Right lung (tissue), 5 donors: ENCODE data around the gene KCTD17. TPM values are rescaled to one million over a fixed set of nuclear protein-coding genes. Genes with fewer than 3 reads are reported as not detected.

Experiments used
- DNase-seq, 2 donors: peaks; one replicate each; pipeline ENCODE4 v3.0.0-alpha.2; 2013
- polyA plus RNA-seq, 5 donors: library from polyadenylated mRNA; unstranded; fragments of 120-200 nt; gene quantifications; one replicate each; pipeline versions ENCODE4 v1.2.1 to v1.2.3, GENCODE V29; 2013; ENCODE audit warnings: inconsistent platforms in 1 of 5, low replicate concordance in 1 of 5; ENCODE audit not compliant: insufficient read length in 5 of 5, insufficient read depth in 1 of 5

Gene KCTD17
- polyA plus RNA-seq, 5 donors, result 24.5 to 38.0 (median 27.3) TPM

- DNase-seq, result no peak
Observed at GRCh38 chr22:37036655-37037377, 14.7 kb upstream of the KCTD17 start.

- no peak for DNase-seq
Observed at GRCh38 chr22:37037669-37038068, 13.9 kb upstream of the KCTD17 start.

- no peak for DNase-seq
Observed at GRCh38 chr22:37039466-37039865, 12.1 kb upstream of the KCTD17 start.

GRCh38 chr22:37043209-37043827 lies 8.2 kb upstream of the KCTD17 start:
- no peak for DNase-seq

GRCh38 chr22:37043828-37044538 lies 7.6 kb upstream of the KCTD17 start:
- no peak for DNase-seq

- DNase-seq, result no peak
Observed at GRCh38 chr22:37044634-37045625, 6.6 kb upstream of the KCTD17 start.

- DNase-seq, result no peak
Observed at GRCh38 chr22:37045958-37046357, 5.6 kb upstream of the KCTD17 start.

GRCh38 chr22:37046589-37046988 lies 5.0 kb upstream of the KCTD17 start:
- DNase-seq, result no peak

GRCh38 chr22:37047006-37047405 lies 4.5 kb upstream of the KCTD17 start:
- no peak for DNase-seq

- DNase-seq, result no peak
Observed at GRCh38 chr22:37048133-37048532, 3.4 kb upstream of the KCTD17 start.

- no peak for DNase-seq
Observed at GRCh38 chr22:37049224-37049623, 2.3 kb upstream of the KCTD17 start.

GRCh38 chr22:37050913-37051312 lies 629 bp upstream of the KCTD17 start:
- DNase-seq, result no peak

GRCh38 chr22:37052386-37053309 lies 1.1 kb downstream of the KCTD17 start:
- no peak for DNase-seq

- no peak for DNase-seq
Observed at GRCh38 chr22:37053310-37054055, 1.9 kb downstream of the KCTD17 start.

- no peak for DNase-seq
Observed at GRCh38 chr22:37054056-37054395, 2.5 kb downstream of the KCTD17 start.

- DNase-seq, result no peak
Observed at GRCh38 chr22:37054600-37055365, 3.2 kb downstream of the KCTD17 start.

GRCh38 chr22:37056246-37056645 lies 4.7 kb downstream of the KCTD17 start:
- no peak for DNase-seq

- no peak for DNase-seq
Observed at GRCh38 chr22:37057226-37057625, 5.7 kb downstream of the KCTD17 start.
